Activated effector memory CD4-positive, alpha-beta T cell treated with anti-CD3 and anti-CD28 coated beads, Interleukin-2, amount 50 U/mL, for 16 hours (primary cell): ENCODE results near the gene LAIR1.
"Not testable (repeated sequence)": the region's sequence is repeated elsewhere in the genome, so short reads cannot be mapped to it uniquely, and the experiment has no call there.

Experiments used
- DNase-seq: peaks from one replicate; pipeline ENCODE4 v3.0.0-alpha.2; 2020

LAIR1 gene

GRCh38 chr19:54375181-54375938 lies 10.6 kb upstream of the LAIR1 start:
- not testable (repeated sequence) for DNase-seq

GRCh38 chr19:54373781-54374631 lies 9.3 kb upstream of the LAIR1 start:
- no peak for DNase-seq

DNA sequence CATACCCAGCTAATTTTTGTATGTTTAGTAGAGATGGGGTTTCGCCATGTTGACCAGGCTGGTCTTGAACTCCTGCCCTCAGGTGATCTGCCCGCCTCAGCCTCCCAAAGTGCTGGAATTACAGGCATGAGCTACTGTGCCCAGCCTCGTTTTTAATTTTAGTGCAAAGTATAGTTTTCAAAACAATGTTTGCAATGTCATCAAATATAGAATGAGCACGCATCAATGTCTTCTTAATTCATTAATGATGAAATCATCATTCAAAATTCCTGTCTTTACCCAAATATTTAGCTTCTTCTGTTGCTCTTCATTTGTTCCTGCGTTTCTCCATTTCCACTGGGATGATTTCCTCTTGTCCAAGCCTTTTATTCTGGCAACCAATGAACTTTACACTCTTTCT lies 6.7 kb upstream of the LAIR1 start:
- not testable (repeated sequence) for DNase-seq

DNA sequence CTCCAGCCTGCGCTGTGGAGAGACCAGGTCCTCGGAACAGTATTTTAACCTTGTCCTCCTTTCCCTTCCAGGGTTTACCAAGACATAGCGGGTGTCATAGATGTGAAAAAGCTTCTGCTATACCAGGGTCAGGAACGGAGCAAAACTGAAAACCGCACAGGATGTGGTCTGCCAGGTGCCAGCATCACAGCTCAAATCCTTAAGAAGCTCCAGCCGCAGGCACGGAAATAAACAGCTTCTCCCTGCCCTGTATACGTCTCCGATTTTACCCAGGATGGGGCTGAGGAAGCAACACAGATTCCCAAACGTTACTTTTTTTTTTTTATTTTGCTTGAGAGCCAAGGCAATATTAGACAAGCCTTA lies 5.7 kb upstream of the LAIR1 start:
- peak; percentile 85 for DNase-seq

- not testable (repeated sequence) for DNase-seq
Measured at GRCh38 chr19:54369688-54370433, 5.1 kb upstream of the LAIR1 start.

GRCh38 chr19:54369082-54369687 lies 4.5 kb upstream of the LAIR1 start:
- DNase-seq: no peak

GRCh38 chr19:54366811-54367210 lies 2.1 kb upstream of the LAIR1 start:
- no peak for DNase-seq

DNA sequence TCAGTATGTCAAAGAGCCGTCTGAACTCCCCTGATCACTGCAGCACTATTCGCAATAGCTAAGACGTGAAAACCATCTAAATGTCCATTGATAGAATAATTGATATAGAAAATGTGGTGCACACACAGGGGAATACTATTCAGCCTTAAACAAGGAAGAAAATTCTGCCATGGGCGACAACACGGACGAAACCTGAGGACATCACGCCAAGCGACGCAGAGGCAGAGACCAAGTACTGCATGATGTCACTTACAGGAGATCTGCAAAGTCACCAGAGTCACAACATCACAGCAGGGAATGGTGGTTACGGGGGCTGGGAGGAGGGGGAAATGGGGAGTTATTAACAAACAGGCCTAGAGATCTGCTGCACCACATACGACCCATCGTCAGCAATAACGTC lies 1.1 kb upstream of the LAIR1 start:
- not testable (repeated sequence) for DNase-seq

DNA sequence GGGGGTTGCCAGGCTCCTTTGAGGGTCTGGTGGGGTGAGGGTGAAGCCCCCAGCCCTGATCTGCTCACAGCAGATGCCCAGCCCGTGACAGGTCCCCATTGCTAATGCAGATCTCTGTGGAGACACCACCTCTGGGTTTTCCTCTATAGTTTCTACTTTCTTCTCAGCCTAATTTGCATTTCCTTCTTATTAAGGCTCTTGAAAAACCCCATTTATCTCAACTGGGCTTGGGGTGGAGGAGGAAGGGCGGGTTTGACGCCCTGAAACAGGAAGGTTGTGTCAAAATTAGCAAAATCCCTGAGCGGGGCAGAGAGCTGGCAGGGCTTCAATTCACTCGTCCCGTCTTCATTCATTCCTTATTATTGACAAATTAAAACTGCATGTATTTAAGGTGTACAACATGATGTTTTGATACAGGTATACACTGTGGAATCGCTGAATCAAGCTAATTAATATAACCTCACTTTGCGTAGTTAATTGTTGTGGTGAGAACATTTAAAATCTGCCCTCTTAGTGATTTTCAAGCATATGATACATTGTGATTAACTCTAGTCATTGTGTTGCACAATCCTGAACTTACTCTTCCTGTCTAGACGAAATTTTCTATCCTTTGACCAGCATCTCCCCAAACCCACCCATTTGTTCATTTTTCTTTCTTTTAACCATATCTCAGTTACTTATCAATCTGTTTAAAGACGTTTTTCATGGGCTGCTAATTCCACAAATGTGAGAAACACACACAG lies 2.9 kb downstream of the LAIR1 start:
- DNase-seq: not testable (repeated sequence)

DNA sequence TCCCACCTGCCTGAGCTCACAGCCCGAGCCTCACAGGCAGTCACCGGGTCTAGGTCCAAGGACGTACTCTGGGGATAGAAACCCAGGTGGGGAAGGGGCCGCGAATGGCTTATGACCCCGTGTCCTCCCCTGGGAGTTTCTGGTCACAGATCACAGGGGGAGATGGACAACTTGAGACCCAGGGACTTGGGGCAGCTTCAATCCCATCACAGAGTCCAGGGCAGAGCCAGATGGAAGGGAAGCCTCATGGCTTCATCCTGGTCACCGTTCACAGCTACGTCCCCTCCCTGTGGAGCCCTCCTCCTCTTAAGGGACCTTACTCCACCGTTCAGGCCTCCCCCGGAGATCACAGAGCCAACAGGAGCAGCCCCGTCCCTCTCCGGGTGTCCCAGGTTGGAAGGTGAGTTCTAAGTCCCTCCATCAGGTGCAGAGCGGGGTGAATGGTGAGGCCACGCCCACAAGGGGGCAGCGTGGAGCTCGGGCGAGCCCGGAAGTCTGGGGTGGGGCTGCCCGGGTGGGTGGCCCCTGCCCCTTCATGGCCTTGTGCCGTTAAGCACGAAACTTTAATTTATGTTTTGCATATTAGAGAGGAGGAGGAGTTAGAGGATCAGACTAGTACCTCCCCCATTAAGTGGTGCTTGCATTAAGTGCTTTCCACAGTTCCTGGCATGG lies 5.4 kb downstream of the LAIR1 start:
- peak; percentile 91 for DNase-seq

DNA sequence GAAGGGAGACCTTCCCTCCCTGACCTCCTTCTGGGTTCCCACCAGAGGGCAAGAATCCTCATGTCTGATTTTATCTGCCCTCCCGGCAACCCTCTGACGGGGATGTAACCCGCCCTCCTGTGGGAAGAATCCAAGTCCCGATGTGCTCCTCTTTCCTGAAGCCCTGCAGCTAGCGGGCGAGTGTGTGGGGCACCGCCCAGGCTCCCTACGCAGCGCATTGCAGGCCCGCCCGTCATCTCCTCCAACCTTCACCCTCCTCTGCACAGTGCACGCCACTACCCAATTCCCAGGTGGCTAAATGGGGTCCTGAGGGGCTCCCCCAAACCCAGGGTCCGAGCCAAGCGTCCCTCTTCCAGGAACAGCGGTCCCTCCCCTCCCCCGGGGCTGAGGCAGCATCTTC lies 7.3 kb downstream of the LAIR1 start:
- DNase-seq: no peak

DNA sequence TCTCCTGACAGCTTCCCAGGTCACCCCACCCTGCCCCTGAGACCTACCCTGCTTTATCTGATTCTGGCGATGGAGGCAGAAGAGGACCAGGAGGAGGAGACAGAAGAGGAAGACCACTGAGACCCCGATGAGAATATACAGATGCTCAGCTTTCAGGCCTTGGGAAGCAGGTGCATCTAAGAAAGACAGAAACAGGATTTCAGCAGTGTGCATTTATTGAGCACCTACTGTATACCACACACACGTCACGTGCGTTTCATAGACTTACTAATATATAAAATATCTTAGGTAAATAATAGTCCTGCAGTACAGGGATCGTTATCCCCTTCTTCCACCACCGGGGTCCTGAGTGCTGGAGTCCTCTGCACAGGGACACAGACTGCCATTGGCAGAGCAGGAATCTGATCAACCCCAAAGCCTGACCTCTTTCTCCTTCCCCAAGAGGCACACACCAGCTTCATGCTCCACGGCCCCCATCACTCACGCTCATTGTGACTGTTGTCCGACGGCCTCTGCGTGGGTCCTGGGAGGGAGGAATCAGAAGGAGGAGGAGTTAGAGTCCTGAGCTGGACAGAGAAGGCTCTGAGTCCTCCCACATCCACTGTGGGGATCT lies 8.2 kb downstream of the LAIR1 start:
- no peak for DNase-seq

DNA sequence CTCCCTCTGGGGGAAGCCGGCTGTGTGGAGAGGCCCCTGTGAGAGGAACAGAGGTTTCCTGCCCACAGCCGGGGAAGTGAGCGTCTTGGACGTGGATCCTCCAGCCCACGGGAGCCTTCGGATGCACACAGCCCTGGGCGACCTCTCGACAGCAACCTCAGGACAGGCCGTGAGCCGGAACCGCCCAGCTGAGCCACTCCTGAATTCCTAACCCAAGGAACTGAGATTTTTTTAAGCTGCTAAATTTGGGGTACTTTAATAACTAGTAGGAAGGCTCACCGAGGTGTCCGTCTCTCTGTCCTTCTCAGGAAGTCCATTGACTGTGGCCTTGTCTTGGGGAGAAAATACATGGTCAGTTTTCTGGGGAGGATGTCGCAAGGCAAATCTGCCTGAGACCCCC lies 9.1 kb downstream of the LAIR1 start:
- DNase-seq: no peak

GRCh38 chr19:54354761-54355160 lies 10.0 kb downstream of the LAIR1 start:
- DNase-seq: no peak

DNA sequence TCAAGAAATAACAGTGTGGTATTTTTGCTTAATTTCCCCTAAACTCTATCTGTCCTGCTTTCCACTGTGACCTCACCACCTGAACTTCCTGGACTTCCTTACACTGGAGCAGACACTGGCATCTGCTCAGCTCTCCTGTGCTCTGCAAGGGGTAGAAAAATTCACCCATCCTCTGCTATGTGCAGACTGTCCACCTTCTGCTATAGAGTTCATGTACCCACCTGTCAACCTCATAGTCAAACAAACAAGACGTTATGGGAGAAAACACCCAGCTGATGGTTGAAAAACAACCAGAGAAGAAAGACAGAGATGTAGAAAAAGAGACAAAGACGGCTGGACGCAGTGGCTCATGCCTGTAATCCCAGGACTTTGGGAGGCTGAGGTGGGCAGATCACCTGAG lies 12.2 kb downstream of the LAIR1 start:
- no peak for DNase-seq

DNA sequence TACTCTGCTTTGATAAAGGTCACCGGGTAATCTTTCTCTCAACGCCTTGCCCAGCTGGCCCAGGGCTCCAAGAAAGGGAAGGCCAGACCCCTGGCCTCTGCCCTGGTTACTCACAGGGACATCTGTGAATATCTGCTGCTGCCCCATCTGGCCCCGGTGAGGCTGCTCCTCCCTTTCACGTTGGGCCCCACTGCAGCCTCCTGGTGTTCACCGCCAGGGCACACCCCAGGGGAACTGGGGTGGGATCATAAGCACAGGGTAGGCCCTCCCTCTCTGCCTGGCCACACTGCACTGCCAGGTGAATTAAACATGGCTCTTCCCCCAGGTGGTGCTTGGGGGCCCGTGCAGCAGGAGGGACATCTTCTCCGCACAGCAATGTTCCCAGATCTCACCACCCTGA lies 12.7 kb downstream of the LAIR1 start:
- DNase-seq: no peak

DNA sequence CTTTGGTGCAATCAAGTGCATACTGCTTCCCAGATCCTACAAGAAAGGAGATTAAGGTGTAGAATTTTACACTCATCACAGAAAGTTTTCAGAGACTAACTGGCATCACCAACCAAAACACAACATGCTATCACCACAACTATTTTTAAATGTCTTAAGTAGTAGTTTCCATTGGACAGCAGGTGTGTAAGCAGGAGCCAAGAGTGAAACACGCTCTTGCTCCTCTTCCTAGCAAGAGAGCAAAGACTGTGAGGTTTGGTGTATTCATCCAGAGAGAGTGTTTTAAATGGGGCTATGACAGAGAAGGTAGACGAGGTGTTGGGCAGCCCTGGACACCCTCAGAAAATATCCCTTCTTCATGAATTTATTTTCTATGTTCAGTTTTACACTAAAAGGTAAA lies 13.3 kb downstream of the LAIR1 start:
- no peak for DNase-seq

DNA sequence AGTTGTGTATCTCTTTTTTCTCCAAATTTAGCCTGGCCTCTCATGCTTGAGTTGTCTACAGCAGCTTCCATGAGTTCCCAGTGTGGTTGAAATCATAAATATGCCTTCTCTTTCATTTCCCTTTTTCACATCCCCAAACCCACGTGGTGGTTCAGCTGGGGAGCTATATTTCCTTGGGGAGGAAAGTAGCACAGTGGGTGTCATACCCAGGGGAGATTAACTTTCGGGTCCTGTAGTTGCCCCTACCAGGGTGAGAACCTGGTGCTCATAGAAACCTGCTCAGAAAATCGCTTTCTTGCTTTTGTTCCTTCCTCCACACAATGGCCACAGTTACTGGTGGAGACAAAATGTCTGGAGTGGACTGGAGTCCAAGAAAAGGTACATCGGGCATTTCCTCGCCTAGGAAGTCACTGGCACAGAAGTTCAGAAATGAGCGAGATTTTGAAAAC lies 18.8 kb downstream of the LAIR1 start:
- no peak for DNase-seq

GRCh38 chr19:54343868-54344267 lies 20.9 kb downstream of the LAIR1 start:
- DNase-seq: no peak

GRCh38 chr19:54341295-54341694 lies 23.4 kb downstream of the LAIR1 start:
- no peak for DNase-seq

DNA sequence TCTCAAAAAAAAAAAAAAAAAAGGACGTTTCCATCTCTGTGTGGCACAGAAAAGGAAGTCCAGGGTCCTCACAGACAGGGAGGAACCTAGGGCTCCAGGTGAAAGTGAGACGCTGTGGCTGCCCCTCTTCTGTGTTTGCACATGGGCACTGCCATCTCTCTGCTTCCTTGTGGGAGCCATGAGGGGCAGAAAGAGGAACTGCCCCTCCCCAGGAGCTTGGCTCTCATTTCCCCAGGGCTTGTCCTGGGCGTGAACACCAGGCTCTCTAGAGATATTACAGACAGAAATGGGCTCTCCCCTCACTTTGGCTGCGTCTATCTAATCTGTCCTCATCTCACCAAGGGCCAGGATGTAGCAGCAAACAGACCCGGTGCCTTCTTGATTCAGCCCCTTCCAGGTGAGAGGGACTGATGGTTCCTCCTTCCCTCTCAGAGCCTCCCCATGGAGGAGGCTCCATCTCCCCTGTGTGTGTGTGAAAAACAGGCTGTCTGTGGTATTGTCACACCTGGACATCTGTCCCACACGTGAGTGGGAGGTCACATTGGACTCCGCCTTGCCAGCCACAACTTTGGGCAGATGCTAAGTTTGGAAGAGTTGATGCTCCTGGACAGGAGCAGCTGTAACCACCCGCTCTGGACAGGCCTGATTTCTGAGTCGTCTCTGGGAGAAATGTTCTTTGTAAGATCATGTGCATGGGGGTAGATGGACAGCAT lies 24.9 kb downstream of the LAIR1 start:
- no peak for DNase-seq
